HCT116 (cell line): Measurements from ENCODE around the gene ZNF837.

Experiments used
- CTCF ChIP-seq, 3 experiments: fragments of 200-600 bp in 1 of 3; sonication (generic) in 1 of 3; IDR thresholded peaks in 2 of 3; conservative IDR thresholded peaks in 1 of 3; 2 replicates each; pipeline ENCODE4 v1.5.1; 2012 to 2017; ENCODE audit warnings: low read depth in 2 of 3, low read length in 2 of 3, antibody characterized with exemption in 1 of 3, borderline replicate concordance in 1 of 3, control low read depth in 1 of 3, mild to moderate bottlenecking in 1 of 3, mixed read lengths in 1 of 3, mixed run types in 1 of 3, moderate library complexity in 1 of 3; ENCODE audit not compliant: insufficient read depth in 1 of 3
- EZH2 ChIP-seq: fragments of 200-600 bp; sonication (generic); IDR thresholded peaks from 2 replicates; pipeline ENCODE4 v1.6.1; 2017; ENCODE audit warnings: antibody characterized with exemption, mixed run types
- EZH2phosphoT487 ChIP-seq: fragments of 200-600 bp; IDR thresholded peaks from 2 replicates; pipeline ENCODE4 v1.6.1; 2018; ENCODE audit warnings: antibody characterized with exemption, borderline replicate concordance
- JUND ChIP-seq: IDR thresholded peaks from 2 replicates; pipeline ENCODE4 v1.6.1; 2012
- POLR2A ChIP-seq: IDR thresholded peaks from 2 replicates; pipeline ENCODE4 v1.7.0; 2011; ENCODE audit warnings: borderline replicate concordance; ENCODE audit not compliant: insufficient read depth, insufficient read length; ENCODE audit errors: extremely low read depth
- POLR2AphosphoS5 ChIP-seq: IDR thresholded peaks from 2 replicates; pipeline ENCODE4 v1.6.1; 2011; ENCODE audit warnings: mild to moderate bottlenecking, low read depth, low read length, moderate library complexity
- SP1 ChIP-seq: IDR thresholded peaks from 2 replicates; pipeline ENCODE4 v1.6.1; 2012; ENCODE audit warnings: low read depth
- YY1 ChIP-seq: IDR thresholded peaks from 2 replicates; pipeline ENCODE4 v1.6.1; 2011; ENCODE audit warnings: low read length, low read depth, moderate library complexity, mild to moderate bottlenecking; ENCODE audit not compliant: insufficient replicate concordance; ENCODE audit errors: extremely low read depth

GRCh38 chr19:58400916-58401839 lies 20.3 kb upstream of the ZNF837 start:
- TF ChIP-seq EZH2phosphoT487 (no peak), CTCF (IDR thresholded peaks at IDR 0.05 in 2 of 3, conservative IDR thresholded peaks at IDR 0.05 in 1 of 3; ENCODE audit: borderline replicate concordance in 1 of 3, insufficient read depth in 1 of 3, low read depth in 2 of 3, low read length in 2 of 3) (no peak), POLR2AphosphoS5 (peak; percentile 90), YY1 (peak; percentile 48), SP1 (peak; percentile 95), EZH2 (no peak), JUND (no peak), POLR2A (peak; percentile 94)
